ENCODE data around the gene IGDCC3.

- TF ChIP-seq, protein P1, sequence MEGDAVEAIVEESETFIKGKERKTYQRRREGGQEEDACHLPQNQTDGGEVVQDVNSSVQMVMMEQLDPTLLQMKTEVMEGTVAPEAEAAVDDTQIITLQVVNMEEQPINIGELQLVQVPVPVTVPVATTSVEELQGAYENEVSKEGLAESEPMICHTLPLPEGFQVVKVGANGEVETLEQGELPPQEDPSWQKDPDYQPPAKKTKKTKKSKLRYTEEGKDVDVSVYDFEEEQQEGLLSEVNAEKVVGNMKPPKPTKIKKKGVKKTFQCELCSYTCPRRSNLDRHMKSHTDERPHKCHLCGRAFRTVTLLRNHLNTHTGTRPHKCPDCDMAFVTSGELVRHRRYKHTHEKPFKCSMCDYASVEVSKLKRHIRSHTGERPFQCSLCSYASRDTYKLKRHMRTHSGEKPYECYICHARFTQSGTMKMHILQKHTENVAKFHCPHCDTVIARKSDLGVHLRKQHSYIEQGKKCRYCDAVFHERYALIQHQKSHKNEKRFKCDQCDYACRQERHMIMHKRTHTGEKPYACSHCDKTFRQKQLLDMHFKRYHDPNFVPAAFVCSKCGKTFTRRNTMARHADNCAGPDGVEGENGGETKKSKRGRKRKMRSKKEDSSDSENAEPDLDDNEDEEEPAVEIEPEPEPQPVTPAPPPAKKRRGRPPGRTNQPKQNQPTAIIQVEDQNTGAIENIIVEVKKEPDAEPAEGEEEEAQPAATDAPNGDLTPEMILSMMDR (IDR thresholded peaks at IDR 0.05), result no peak
- TF ChIP-seq POLR2A (IDR thresholded peaks at IDR 0.05), result no peak
These were observed 8.2 kb downstream of the IGDCC3 start for GRCh38 chr15:65369651-65370050.

All from uterus (tissue), 2 donors.